Measurements from ENCODE around the gene CASZ1.

The CASZ1 gene

GRCh38 chr1:10644307-10645128 is 151.9 kb downstream of the CASZ1 start:
- no peak for TF ChIP-seq GATA3 (IDR thresholded peaks at IDR 0.05; ENCODE audit: low read depth, low read length)
- TF ChIP-seq GATA2 (IDR thresholded peaks at IDR 0.05; ENCODE audit: low read depth, low read length), result no peak

- TF ChIP-seq GATA2 (IDR thresholded peaks at IDR 0.05; ENCODE audit: low read depth, low read length) (no peak), GATA3 (IDR thresholded peaks at IDR 0.05; ENCODE audit: low read depth, low read length) (no peak)
These were observed 152.7 kb downstream of the CASZ1 start for GRCh38 chr1:10643607-10644306.

- TF ChIP-seq GATA2 (IDR thresholded peaks at IDR 0.05; ENCODE audit: low read depth, low read length) (no peak), GATA3 (IDR thresholded peaks at IDR 0.05; ENCODE audit: low read depth, low read length) (no peak)
These were observed 153.9 kb downstream of the CASZ1 start for GRCh38 chr1:10642403-10643080.

- TF ChIP-seq GATA3 (IDR thresholded peaks at IDR 0.05; ENCODE audit: low read depth, low read length) (no peak), GATA2 (IDR thresholded peaks at IDR 0.05; ENCODE audit: low read depth, low read length) (no peak)
These were observed 154.5 kb downstream of the CASZ1 start for GRCh38 chr1:10641976-10642375.

- no peak for TF ChIP-seq GATA3 (IDR thresholded peaks at IDR 0.05; ENCODE audit: low read depth, low read length)
- TF ChIP-seq GATA2 (IDR thresholded peaks at IDR 0.05; ENCODE audit: low read depth, low read length), result no peak
These were observed 155.4 kb downstream of the CASZ1 start for GRCh38 chr1:10640843-10641553.

GRCh38 chr1:10639775-10640578 is 156.5 kb downstream of the CASZ1 start:
- no peak for TF ChIP-seq GATA2 (IDR thresholded peaks at IDR 0.05; ENCODE audit: low read depth, low read length)
- TF ChIP-seq GATA3 (IDR thresholded peaks at IDR 0.05; ENCODE audit: low read depth, low read length), result no peak

GRCh38 chr1:10639011-10639774 is 157.3 kb downstream of the CASZ1 start:
- TF ChIP-seq GATA2 (IDR thresholded peaks at IDR 0.05; ENCODE audit: low read depth, low read length), result no peak
- TF ChIP-seq GATA3 (IDR thresholded peaks at IDR 0.05; ENCODE audit: low read depth, low read length), result no peak

GRCh38 chr1:10638559-10639005 is 157.9 kb downstream of the CASZ1 start:
- no peak for TF ChIP-seq GATA2 (IDR thresholded peaks at IDR 0.05; ENCODE audit: low read depth, low read length)

GRCh38 chr1:10637834-10638558 is 158.4 kb downstream of the CASZ1 start:
- TF ChIP-seq GATA3 (IDR thresholded peaks at IDR 0.05; ENCODE audit: low read depth, low read length), result no peak

- TF ChIP-seq GATA3 (IDR thresholded peaks at IDR 0.05; ENCODE audit: low read depth, low read length), result no peak
- TF ChIP-seq GATA2 (IDR thresholded peaks at IDR 0.05; ENCODE audit: low read depth, low read length), result no peak
These were observed 159.0 kb downstream of the CASZ1 start for GRCh38 chr1:10637400-10637799.

- TF ChIP-seq GATA3 (IDR thresholded peaks at IDR 0.05; ENCODE audit: low read depth, low read length) (no peak), GATA2 (IDR thresholded peaks at IDR 0.05; ENCODE audit: low read depth, low read length) (no peak)
These were observed 160.5 kb downstream of the CASZ1 start for GRCh38 chr1:10635992-10636391.

All from SH-SY5Y (cell line).